GM12801 (cell line): Measurements from ENCODE around the gene PTPRD.

Source experiments
- CTCF ChIP-seq: IDR thresholded peaks from one replicate; pipeline ENCODE4 v1.5.1; 2011; ENCODE audit warnings: control low read depth; ENCODE audit not compliant: insufficient read length; ENCODE audit errors: extremely low read depth

Gene PTPRD

GRCh38 chr9:8916771-8917170, 1696.0 kb downstream of the PTPRD start:
- TF ChIP-seq CTCF = no peak

GRCh38 chr9:8907868-8908267, 1704.9 kb downstream of the PTPRD start:
- TF ChIP-seq CTCF = no peak

GRCh38 chr9:8905731-8906130, 1707.1 kb downstream of the PTPRD start:
- no peak for TF ChIP-seq CTCF

GRCh38 chr9:8904771-8905515, 1707.9 kb downstream of the PTPRD start:
- no peak for TF ChIP-seq CTCF

GRCh38 chr9:8903077-8903476, 1709.7 kb downstream of the PTPRD start:
- no peak for TF ChIP-seq CTCF

GRCh38 chr9:8901146-8901545, 1711.7 kb downstream of the PTPRD start:
- no peak for TF ChIP-seq CTCF

GRCh38 chr9:8899511-8899910, 1713.3 kb downstream of the PTPRD start:
- no peak for TF ChIP-seq CTCF
